ENCODE measurements around the gene KCNIP4.

KCNIP4 gene

DNA sequence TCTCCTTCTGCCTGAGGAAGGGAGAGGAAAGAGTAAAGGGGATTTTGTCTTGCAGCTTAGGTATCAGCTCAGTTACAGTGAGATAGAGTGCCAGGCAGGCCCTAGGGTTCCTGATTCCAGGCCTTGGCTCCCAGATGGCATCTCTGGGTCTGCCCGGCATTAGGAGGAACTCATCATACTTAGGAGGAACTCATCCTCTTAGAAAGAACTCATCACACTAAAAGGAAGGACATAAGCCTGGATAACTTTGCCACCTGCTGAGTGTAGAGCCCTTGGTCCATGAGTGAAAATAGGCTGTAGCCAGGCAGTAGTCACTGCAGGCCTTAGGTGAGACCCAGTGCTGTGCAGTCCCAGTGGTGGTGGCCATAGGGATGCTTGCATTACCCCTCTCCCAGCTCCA, 881.2 kb downstream of the KCNIP4 start:
- no peak for DNase-seq (ENCODE audit: low read depth in 2 of 2)

DNA sequence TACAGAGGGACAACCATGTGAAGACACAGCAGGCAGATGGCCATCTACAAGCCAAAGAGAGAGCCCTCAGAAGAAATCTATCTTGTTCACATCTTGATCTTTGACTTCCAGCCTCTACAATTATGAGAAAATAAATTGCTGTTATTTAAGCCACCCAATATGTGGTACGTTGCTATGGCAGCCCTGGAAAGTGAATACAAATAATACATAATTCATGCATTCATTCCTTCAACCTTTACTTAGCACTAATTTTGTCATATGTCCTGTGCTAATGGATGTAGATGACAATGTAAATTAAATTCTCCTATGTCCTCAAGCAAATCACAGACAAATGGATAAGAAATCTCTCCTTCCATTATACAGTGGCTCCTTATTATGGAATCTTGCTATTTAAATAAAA, 886.7 kb downstream of the KCNIP4 start:
- DNase-seq (ENCODE audit: low read depth in 2 of 2), result no peak

DNA sequence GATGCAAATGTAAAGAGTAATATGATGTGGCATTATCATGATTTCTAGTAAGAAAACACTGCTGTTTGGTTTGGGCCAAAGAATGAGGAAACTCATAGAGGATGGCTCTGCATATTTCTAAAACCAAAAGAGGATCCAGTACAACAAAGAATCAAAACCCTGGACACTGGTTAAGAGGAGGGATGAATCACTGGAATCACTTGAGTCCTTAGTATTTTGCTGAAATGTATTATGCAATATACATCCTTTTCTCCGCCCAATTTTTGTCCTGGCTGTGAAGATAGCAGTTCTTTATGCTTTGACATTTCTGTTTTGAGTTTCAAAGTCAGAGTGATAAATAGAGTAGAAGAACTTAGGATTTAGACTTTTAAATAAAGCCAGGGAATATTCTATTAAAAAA, 902.4 kb downstream of the KCNIP4 start:
- no peak for DNase-seq (ENCODE audit: low read depth in 2 of 2)

DNA sequence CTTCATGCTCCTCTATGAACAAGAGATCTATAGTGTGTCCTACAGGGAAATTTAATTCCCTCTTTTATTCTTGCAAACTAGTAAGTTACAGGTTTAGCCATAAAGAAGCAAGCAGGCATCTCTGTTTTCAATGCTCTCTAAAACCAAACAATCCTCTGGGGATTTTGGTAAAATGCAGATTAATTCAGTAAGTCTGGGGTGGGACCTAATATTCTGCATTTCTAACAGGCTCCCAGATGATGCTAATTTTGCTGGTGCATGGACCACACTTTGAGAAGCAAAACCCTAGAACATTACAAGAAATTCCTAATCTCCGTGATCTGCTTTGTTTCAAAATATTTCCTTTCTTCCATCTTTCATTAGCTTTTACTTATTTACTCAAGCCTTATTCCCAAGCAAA, 903.5 kb downstream of the KCNIP4 start:
- no peak for DNase-seq (ENCODE audit: low read depth in 2 of 2)

DNA sequence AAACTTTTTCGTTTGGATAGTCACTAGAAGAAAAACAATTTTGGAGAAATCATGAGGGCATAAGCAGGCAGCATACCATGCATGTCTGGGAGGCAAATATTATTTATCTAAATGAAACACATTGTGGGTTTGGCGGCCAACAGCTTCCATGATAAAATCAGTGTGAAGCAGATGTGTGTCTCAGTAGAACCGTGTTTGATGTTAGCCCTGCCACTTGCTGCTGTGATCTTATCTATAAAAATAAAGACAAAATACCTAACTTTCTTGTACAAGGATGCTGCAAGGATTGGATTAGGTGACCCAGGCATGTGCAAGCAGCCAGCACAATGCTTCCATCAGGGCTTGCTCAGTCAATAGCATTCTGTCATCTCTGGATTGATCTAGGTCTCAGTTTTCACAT, 906.9 kb downstream of the KCNIP4 start:
- DNase-seq (ENCODE audit: low read depth in 2 of 2), result no peak

DNA sequence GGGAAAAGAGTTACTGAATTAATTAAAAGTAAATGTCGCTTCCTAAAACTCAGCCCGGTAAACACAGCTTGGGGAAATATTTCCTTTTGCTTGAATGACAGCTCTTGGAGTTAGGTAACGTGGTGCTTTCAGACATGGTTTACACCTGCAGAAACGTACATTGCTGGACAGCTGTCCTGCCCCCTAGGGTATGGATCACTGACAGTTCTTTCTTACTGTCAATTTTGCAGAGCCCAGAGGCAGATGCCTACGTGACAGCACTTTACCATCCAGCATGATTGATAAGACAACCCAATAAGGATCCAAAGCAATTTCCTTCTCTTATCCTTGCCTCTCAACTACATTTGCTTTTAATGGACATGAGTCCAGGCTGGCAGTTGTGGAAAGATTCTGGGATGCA, 913.8 kb downstream of the KCNIP4 start:
- DNase-seq (ENCODE audit: low read depth in 2 of 2), result no peak

DNA sequence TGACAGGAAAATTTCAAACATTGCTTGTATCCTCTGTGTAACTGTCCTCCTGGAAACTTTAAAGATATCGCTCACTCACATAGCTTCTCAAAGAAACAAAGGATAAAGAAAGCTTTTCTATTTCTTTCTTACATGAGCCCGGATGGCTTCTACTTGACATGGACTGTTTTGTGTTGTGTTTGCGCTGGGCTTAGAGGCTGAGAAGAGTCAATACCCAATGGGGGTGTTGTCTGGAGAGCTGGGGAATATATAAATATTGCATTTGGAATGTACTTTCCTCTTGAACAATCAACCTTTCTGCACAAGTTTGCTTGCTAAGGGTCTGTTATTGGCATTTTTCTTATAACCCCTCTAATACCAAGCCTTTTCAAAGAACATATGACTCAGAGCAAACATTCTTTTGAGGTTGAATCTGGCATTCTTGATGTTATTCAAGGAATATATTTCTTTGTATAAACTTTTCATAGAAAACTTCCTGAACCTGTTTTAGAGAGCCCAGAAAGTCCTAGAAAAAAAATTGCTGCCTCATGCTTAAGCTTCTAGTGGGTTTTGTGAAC, 916.4 kb downstream of the KCNIP4 start:
- no peak for DNase-seq (ENCODE audit: low read depth in 2 of 2)

DNA sequence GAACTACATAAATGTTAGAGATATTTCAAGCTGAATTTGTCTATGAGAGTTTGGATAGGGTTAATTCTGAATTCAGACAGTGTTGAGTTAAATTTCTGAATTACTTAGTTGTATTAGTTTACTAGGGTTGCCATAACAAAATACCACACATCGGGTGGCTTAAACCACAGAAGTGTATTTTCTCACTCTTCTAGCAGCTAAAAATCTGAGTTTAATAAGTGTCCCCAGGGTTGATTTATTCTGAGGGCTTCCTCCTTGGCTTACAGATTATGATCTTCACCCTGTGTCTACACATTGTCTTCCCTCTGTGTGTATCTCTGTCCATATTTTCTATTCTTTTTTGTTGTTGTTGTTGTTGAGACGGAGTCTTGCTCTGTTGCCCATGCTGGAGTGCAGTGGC, 929.8 kb downstream of the KCNIP4 start:
- no peak for DNase-seq (ENCODE audit: low read depth in 2 of 2)

DNA sequence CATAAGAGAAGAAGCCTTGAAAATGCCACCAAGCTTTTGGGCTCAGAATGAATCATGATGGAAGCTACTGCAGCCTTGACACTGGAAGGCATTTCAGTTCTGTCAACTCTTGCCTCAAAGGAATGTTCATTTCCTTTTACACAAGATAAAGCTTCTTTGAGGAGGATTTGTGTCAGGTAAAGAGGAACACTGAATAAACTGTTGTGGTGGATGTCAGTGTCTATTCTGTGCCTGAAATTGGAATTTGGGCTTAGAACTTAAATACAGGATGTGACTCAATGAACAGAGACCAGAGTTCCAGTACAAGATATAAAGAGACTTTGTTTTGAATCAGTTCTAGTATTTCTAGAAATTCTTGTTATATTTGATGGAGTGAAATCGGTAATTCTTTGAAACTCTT, 935.1 kb downstream of the KCNIP4 start:
- DNase-seq (ENCODE audit: low read depth in 2 of 2), result no peak

DNA sequence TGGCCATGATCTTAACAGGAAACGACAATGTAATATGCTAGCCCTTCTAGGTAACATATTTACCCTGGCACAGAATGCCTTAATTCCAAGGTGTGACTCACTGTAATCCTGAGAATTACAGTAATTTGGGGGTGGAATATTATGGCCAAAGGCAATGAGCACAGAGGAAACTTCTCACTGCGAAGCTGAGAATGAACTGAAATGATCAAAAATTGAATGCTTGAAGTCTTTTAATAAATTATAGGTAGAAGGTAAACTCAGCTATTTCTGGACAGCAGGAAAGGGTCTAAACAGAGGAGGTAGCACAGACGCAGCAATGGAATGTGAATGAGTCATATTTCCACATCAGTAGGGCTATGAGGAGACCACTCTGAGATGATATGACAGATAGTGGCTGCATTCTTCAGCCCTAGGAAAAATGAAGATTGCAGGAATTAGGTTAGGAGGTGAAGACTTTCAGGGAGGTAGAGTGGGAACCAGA, 935.7 kb downstream of the KCNIP4 start:
- no peak for DNase-seq (ENCODE audit: low read depth in 2 of 2)

DNA sequence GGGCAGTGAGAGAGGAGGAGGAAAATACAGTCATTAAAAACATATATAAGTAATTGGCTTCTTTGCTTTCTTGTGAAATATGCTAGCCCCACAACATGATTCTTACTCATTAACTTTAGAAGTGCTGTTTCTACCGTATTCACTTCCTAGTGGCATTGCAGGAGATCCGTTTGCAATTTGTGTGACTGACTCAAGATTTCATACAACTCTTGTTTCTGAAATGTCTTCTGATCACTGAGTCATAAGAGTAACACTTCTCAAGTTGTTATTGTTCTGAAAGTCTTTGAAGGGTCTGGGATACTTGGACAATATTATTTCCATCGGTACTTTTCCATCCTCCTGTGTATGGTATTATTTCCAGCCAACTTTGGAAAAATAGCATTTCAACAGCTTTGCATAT, 937.5 kb downstream of the KCNIP4 start:
- no peak for DNase-seq (ENCODE audit: low read depth in 2 of 2)

DNA sequence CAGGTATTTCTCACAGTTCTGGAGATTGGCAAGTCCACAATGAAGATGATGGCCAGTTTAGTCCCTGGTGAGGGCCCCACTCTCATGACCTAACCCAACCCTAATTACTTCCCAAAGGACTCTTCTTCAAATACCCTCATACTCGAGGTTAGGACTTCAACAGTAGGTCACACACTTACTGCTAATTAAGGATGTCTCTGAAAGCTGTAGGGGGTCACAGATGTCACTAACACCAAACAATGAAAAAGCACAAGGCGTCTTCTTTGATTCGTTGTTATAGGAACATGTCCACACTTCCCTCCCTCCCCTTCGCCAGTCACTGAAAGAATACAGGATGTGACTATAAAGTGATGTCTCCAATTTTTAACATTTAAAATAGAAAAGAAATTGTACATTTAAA, 938.6 kb downstream of the KCNIP4 start:
- no peak for DNase-seq (ENCODE audit: low read depth in 2 of 2)

DNA sequence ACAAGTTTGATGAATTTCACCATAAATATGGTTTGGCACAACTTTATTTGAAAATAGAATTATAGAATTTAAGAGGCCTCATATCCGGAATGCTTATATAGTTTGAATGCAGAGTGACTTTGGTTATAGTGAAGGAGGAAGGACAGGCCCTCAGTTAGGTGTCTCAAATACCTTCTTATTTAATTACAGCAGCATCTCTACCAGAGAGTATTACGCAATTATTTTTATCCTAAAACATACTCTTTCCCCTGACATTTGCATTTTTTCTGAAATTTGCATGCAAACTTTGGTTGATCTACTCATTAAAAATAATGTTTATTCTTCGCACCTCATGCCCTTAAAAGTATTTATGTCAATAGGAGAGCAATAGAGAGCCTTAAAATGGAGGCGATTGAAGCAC, 942.9 kb downstream of the KCNIP4 start:
- DNase-seq (ENCODE audit: low read depth in 2 of 2), result no peak

DNA sequence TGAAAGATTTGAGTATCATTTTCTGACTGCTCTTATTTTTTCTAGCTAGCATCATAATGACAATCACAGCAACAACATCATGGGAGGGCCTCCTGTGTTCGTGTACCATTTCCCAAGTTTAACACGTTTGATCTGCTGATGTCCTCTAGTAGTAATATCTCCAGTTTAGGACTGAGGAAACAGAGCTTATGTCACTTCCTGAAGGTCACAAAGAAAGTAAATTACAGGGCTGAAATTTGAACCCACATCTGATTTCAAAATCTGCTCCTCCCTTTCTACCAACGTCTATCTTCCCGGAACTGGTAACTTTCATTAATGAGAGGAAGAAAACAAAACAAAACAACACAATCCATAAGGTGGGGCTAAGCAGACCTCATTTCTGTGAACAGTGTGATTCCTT, 945.6 kb downstream of the KCNIP4 start:
- no peak for DNase-seq (ENCODE audit: low read depth in 2 of 2)

DNA sequence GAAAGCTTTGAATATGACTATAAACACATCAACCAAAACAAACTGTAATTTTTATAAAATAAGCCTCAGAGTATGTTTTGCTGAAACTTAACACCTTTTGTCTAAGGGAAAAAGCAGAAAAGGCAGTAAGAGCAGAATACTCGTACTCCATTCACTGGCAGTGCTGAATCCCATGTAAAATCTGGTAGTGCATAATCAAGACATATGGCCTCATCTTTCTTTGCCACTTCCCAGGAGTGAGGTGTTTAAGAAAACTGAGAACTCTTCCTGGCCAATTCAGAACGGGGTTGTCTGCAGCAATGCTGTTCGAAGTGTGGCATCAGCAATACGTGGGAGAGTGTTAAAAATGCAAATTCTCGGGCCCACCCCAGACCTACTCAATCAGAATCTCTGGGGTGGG, 946.3 kb downstream of the KCNIP4 start:
- DNase-seq (ENCODE audit: low read depth in 2 of 2), result no peak

DNA sequence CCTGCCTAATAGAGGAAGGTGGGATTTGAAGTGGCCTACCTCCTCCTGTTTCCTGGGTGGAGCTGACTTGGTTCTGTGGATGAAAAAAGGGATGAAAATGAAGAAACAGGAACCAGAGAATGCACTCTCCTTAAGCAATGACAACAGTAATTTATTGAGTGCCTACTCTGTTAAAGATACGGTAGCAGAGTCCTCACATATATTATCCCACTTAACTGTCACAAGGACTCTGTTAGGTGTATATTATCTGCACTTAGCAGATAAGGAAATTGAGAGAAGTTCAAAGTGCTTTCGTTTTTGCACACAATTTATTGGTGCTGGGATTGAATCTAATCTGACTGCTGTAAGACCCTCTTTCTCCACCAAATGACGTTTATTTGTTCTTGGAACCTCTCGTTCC, 947.1 kb downstream of the KCNIP4 start:
- DNase-seq (ENCODE audit: low read depth in 2 of 2), result no peak

DNA sequence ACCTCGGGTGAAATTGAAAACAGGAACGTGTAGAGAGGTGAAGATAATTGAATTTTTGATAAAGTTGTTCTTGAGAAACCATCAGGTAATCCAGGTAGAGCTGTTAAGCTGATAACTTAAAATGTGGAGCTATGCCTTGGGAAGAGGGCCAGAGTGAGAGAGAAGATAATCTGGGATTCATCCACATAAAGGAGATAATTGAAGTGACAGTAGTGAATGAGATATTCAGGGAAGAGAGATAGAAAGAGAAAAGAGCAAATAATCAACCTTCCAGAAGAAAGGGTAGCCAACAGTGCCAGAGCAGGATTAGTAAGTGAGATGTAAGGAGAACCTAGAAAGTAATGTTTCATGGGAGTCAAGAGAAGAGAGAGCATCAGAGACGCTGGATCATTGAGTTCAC, 950.7 kb downstream of the KCNIP4 start:
- DNase-seq (ENCODE audit: low read depth in 2 of 2), result no peak

DNA sequence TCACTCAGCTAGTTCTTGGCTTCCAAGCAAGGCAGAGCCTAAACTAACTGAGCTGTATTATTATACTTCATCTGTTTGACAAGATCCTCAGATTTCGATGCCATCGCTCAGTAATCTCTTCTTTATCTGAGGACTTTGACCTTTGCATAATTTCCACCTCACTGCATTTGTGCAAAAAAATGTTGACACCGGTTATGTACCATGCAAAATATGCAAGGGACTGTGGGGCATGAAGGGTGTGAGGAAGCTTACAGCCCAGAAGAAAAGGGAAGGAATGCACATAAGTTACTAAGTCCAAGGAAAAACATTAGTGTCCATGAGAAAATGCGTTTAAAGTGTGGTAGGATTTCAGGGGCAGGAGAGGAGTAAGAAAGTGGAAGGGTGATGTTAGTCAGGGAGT, 953.0 kb downstream of the KCNIP4 start:
- DNase-seq (ENCODE audit: low read depth in 2 of 2), result no peak

DNA sequence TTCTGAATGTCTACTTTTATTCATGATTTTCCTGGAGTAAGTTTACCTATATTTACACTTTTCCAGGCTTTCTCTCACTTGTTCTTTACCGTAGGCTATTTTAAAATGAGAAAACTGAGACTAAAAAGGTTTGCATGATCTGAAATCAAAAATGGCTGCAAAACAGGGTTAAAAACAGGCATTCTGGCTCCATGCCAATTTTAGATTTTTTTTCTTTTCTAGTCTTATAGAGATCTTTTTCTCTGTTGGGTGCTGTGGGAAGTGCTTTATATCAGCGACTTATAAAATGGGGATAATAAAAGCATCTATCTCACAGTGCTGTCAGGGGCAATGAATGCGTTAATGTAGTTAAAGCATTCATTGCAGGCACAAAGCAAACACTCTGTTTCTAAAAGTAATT, 953.6 kb downstream of the KCNIP4 start:
- DNase-seq (ENCODE audit: low read depth in 2 of 2), result no peak

DNA sequence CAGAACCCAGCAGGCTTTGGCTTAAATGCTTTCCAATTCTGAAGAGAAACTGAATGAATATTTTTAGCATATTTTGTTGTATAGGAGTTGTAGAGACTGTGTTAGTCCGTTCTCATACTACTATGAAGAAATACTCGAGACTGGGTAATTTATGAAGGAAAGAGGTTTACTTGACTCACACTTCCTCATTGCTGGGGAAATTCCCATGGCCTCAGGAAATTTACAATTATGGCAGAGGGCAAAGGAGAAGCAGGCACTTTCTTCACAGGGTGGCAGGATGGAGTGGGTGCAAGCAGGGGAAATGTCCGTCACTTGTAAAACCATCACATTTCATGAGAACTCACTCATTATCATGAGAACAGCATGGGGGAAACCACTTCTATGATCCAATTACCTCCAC, 956.6 kb downstream of the KCNIP4 start:
- DNase-seq (ENCODE audit: low read depth in 2 of 2), result no peak

DNA sequence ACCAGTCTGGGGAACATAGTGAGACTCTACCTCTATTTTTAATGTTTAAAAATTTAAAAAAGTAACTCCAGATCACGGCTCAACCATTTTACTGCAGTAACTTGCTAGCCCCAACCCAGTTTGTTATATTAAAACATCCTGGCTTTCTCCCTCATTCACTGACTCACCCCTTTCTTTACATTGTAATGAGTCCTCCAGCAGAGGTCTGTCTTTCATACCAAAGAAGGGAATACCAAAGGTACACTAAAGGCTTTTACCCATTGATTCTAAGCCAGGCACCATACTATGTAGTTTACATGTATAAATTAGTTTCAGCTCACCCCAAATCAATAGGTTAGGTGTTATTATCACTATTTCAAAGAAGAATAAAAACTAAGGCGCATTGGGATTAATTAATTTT, 961.4 kb downstream of the KCNIP4 start:
- DNase-seq (ENCODE audit: low read depth in 2 of 2), result no peak

DNA sequence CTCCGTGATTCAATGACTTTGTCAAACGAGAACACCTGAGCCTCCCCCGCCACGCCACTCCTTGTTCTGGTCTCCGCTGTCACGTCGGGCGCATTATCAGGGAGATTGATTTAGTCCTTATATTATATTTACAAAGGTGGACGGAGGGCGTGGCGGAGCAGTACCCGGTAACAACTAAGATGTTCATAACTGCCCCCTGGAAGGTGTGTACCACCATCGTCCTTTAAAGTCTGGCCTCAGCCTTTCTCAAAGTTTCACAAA, 964.1 kb downstream of the KCNIP4 start:
- DNase-seq (ENCODE audit: low read depth in 2 of 2), result no peak

DNA sequence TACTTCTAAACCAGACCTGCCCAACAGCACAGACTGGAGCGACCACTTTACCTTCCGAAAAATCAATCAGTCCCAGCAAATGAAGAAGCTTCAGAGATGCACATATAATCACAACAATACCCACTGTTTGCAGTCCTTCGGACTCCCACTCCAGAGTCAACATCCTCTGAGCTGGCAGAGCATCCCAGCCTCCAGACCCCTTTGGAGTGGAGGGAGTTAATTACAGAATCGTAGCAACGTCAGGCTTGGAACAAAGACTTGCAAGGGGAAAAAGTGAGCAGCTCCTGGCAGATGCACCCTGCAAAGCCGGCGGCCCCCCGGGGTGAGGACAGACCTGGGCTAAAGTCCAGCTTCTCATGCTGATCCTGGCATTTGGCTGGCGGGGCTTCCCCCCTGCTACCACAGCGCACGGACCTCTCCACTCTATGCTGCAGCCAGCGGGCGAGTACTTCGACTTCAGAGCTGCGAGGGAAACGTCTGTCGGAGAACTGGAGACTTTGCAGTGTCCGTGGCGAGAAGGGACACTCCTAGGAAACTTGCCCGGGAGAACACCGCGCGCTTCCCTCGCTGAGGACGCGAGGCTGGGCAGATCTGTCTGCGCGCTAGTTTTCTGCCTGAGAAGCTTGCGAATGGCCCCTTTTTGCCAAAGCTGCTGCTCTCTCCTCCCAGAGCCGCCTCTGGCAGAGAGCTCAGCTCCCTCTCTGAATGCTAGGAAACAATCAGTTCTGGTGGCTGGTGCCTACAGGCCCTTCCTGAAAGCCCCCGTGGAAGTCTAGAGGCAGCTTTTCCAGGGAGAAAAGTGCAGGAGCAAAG, 964.6 kb downstream of the KCNIP4 start:
- DNase-seq (ENCODE audit: low read depth in 2 of 2), result no peak

DNA sequence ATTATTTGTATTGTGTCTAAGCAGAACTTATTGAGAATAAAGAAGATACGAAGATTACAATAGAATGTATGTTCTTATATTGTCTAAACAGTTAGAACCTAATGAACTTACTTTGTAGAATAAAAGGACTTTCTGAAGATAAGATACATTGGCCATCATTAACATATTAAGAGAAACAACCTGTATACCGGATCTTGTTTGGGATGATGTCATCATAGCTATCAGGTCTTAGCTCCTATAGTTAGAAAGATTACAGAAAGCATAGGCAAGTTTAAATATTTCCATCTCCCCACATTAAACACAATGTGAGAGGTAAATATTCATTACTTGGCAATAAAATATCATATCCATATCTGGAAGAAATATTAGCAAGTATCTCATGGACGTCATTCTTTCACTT, 966.0 kb downstream of the KCNIP4 start:
- no peak for DNase-seq (ENCODE audit: low read depth in 2 of 2)

All from stimulated activated CD4-positive, alpha-beta T cell treated with anti-CD3 and anti-CD28 coated beads, Interleukin-15, amount 100 ng/mL, for 48 hours (primary cell).